NCI-H187 treated with DMSO at 0.1 percent for 48 hours (cell line): ENCODE results near the gene B3GLCT.
"Not testable (repeated sequence)": the region's sequence is repeated elsewhere in the genome, so short reads cannot be mapped to it uniquely, and the experiment has no call there.

Source experiments
- DNase-seq: peaks from one replicate; lab custom pipeline; 2025; lab: John Stamatoyannopoulos, UW

The B3GLCT gene

DNA sequence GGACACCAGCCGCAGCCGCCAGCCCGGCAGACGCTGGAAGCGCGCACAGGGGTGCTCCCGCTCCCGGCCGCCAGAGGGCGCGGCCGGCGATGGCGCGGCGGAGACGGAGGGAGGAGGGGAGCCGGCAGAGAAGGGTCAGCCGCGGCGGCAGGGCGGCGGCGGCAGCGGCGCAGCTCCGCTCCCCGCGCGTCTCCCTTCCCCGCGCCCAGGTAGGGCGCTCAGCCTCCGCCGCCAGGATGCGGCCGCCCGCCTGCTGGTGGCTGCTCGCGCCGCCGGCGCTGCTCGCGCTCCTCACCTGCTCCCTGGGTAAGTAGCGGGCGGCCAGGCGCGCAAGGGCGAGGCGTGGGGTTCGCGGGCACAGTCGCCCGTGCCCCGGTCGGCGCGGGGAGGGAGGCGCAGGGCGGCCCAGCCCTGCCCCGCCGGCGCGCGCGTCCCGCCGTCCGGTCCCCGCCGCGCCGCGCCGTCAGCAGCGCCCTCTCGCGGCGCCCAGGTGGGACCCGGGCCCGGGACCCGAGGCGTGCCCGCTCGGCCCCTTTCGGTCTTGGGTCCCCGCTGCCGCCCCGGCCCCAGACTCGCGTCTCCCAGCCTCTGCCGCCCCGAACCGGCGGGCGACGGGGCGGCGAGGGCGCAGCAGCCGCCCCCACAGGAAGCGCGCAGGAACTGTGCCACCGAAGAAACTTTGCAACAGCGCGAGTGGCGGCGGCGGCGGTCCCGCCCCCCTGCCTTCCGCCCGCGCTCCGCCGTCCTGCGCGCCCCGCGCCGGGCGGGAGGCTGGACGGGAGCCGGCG, at the start of gene B3GLCT:
TSS of gene B3GLCT (plus strand) at position 127 of the 788 bp plus-strand sequence. CDS start at position 237, 110 bp downstream.
- DNase-seq, result no peak

GRCh38 chr13:31150315-31150985, 49.3 kb upstream of the B3GLCT start:
- DNase-seq, result peak; percentile 6

GRCh38 chr13:31151837-31152236, 47.9 kb upstream of the B3GLCT start:
- no peak for DNase-seq

DNA sequence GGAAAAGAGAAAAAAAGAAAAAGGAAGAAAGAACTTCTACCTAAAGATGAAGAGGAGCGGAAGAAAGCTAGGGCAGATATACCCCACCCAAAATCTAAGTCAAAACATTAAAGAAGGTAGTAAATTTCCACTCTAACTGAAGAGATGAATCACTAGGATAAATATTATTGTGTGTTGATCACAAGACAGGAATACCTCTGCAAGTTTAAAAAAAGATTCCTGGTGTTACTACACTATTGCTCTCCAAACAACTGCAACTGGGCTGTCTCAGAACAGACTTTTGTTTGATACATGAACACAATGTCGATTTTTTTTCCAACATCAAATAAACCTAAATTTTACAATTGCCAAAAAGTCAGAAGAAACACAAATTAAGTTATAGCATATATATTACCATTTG, 44.8 kb upstream of the B3GLCT start:
- DNase-seq, result no peak

GRCh38 chr13:31159306-31159705, 40.5 kb upstream of the B3GLCT start:
- no peak for DNase-seq

DNA sequence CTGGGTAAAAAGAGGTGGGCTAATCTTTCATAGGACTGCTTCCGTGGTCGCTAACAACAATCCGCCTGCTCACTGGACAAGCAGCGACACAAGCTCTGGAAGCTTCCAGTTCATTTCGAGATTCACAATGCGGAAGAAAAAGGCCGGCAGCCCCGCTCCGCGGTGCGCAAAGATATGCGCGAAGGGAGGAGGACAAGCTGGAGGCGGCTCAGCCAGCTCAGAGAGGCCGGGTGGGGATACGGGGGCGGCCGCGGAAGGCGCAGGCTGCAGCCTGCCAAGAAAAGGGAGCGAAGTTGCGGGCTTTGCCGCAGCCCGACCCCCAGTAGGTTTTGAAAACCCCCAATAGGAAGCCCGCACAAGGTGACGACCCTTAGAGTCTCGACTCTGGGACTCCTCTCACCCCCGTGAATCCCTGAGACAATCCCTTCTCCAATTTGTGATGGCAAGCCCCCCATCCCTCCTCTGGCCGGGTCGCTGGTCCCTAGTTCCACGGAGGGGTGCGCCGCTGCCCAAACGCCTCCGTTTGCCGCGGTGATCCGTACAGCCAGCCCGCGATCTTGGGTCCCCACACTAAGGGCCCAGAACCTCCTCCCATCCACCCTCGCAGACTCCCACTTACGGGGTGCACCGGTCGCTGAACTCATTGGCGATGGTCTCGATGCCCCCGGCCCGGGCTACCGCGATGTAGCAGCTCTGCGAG, 38.8 kb upstream of the B3GLCT start:
- DNase-seq, result no peak

DNA sequence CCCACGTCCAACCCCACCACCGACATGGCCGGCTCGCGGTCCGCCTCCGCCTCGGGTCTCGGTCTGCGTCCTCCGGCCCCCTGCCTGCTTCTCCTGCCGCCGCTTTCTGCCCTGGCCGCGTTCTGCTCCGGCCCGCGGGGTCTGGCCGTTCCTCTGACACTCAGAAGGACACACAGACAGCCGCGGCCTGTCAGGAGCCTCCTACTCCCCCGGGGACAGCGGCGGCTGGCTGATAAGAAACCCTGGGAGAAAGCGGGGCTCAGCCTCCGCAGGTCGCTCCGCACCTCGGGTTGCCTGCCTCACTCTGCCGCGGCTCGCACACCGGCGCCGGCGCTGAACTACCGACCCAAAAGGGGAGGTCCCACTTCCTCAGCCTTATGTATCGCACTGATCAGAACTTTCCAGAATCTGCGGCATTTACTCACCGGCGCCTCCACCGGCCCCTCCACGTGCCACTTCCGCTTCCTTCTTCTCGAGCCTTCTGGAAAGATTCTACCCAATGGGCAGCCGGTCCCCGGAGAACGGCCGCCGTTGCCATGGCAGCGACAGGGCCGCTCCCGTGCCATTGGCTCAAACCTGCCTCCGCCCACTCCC, 38.1 kb upstream of the B3GLCT start, which contains the start of gene HSPH1:
TSS of gene HSPH1 (minus strand) at position 348 of the 594 bp plus-strand sequence. CDS start at position 26, 322 bp downstream.
- peak; percentile 52 for DNase-seq

- peak; percentile 70 for DNase-seq
Observed at GRCh38 chr13:31162151-31163008, 37.4 kb upstream of the B3GLCT start.

DNA sequence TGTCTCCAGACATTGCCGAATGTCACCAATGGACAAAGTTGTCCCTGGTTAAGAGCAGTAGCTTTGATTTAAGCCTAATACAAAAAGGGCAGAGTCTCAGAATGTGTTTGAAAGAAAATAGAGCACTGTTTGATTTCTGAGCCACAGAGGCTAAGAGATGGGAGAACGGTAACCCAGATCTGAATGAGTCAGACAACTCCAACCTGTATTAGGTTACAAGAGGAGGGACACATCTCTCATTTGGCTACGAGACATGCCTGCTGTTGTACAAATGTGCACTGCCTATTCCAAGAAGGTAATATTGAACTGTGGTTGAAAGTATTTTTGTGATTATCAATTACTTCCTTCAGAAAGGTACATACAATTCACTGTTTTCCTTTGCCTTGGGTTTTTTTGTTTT, 33.2 kb upstream of the B3GLCT start:
- no peak for DNase-seq

GRCh38 chr13:31167490-31167889, 32.3 kb upstream of the B3GLCT start:
- no peak for DNase-seq

DNA sequence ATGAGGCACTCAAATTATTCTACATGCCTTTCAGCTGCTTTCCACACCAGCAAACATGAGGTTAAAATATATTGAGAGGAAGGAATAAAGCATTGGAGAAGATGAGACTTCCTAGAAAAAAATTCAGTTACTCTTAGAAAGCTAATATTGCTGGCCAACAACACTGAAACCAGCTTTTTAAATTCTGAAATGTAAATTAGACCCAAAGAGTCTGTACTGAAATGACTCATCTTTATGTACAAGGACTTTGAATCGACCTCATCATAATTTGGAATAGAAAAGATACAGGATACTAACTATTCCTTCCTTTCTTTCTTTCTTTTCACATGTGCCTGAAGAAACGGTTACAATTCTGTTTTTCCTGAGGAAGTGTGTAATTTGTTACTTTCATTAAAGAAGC, 31.6 kb upstream of the B3GLCT start:
- DNase-seq, result no peak

GRCh38 chr13:31168736-31169135, 31.0 kb upstream of the B3GLCT start:
- no peak for DNase-seq

DNA sequence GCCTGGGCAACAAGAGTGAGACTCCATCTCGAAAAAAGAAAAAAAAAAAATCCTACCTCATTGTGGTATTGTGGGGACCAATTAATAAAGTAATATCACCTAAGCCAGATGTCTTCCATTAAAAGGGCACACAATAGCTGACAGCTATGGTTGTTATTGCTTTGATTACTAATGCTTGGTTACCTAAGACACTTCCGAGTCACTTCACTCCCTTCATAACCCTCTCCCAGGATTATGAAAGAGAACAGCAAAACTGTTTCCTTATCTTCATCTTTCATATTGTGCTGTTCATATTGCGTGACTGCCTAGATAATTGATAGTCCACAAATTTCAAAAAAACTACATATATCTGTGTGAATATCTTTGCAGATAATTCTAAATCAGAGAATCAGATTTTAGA, 27.8 kb upstream of the B3GLCT start:
- no peak for DNase-seq

DNA sequence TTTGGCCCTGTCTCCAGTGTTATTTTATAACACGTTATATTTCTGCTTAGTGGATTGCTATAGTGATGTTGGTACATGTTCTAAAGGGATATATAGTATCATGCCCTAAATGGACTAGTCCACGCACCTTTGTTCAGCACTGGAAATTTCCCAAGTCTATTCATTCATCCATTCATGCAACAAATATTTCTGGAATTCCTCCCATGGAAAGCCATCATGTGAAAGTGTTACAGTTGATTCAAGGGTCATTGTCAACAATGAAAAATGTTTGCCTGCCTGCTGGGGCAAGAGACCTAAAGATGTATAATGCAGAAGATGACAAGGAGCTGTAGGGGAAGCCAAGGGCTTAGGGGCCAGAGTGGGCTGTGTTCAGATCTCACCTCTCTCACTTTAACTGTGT, 27.2 kb upstream of the B3GLCT start:
- no peak for DNase-seq

DNA sequence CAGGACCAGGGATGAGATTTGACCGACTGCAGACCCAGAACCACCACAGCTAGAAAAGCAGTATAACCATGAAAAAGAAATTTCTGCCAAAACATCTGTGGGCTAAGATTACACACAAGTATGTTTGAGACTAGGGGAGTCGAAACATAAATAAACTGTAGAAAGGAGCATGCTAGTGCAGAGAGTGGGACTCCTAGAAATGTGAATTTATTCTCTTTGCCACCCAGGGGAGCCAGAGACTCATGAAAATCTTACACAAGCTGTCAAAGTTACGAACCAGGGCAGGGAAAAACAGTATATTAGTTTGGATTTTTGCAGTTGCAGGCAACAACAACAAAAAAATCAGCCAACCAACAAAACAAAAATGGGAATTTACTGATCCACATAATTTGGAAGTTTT, 25.8 kb upstream of the B3GLCT start:
- DNase-seq, result no peak

DNA sequence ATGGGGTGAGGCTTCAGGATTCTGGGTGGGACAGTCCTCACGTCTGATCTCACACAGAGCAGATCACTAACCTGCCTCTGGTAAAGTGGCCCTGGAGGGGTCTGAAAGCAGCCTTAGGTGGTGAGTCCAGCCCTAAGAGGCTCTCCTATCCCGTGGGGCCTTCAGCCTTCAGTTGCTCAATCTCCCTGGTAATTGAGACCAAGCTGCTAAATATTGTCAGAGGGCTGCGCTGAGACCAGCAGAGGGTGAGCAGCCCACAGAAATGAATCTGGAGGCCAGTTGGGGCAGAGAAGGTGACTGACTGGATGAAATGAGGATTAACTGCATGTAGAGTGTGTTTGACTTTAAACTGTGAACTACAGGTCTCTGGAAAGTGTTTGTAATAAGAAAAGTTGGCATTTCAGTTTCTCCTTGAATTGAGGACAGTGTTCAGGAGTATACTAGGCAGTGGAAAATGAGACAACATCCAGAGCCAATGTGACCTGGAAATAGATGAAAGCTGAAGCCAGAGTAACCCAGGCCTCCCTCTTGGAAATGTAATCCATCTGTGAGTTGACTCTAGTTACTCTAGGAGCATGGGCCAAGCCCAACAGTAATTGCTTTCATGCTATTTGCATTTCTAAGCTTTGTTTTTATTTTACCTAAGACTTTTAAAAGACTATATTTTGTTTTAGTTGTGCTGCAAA, 23.8 kb upstream of the B3GLCT start:
- DNase-seq, result no peak

GRCh38 chr13:31177813-31178495, 21.8 kb upstream of the B3GLCT start:
- not testable (repeated sequence) for DNase-seq

DNA sequence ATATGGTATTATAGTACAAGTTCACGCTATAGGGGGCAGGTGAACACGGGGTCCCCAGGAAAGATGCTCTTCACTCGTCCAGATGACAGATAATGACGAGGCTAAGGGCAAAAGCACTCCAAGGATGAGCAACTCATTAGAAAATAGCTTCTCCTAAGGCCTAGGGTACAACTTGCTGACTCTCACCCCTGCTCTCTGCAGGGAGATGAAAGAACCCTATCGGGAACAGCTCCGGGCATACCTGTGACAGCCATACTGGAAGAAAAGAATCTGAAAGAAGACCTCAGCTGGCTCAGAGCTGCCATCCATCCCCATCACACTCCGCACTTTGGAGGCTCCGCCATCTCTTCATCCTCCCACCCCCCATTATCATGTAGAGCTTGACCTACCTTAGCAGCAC, 20.5 kb upstream of the B3GLCT start:
- DNase-seq, result no peak

- DNase-seq, result no peak
Observed at GRCh38 chr13:31179754-31180153, 20.0 kb upstream of the B3GLCT start.

DNA sequence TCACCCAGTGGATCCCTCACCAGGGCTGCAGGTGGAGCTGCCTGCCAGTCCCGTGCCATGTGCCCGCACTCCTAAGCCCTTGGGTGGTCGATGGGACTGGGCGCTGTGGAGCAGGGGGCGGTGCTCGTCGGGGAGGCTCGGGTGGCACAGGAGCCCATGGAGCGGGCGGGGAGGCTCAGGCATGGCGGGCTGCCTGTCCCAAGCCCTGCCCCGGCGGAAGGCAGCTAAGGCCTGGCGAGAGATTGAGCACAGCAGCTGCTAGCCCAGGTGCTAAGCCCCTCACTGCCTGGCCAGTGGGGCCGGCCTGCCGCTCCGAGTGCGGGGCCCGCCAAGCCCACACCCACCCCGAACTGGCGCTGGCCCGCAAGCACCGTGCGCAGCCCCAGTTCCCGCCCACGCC, 16.8 kb upstream of the B3GLCT start:
- no peak for DNase-seq
